ENCODE data around the gene RNF31. TPM values are rescaled to one million over a fixed set of nuclear protein-coding genes. Genes with fewer than 3 reads are reported as not detected.

Gene RNF31
- total and polyA plus RNA-seq, 2 donors (not counting 3 experiments of a cell fraction or from before 2014, with no cell fraction given) = 32.3 to 69.7 TPM

GRCh38 chr14:24130380-24130716 lies 16.9 kb upstream of the RNF31 start, which contains the start of gene FITM1:
Gene FITM1 (plus strand): TSS chr14:24130659. CDS start chr14:24131564, 905 bp downstream.
- Histone ChIP-seq H4K20me1 (replicated peaks; ENCODE audit: control insufficient read depth, extremely low read depth, insufficient read depth, low read length) (no peaks in the 10 kb centered on the region), H3K4me1 (ENCODE audit: control insufficient read depth, extremely low read depth, insufficient read depth, low read length) (peaks cover under 1% of the 10 kb centered on the region), H3K9me3 (replicated peaks; ENCODE audit: control insufficient read depth, insufficient read depth, low read length) (no peaks in the 10 kb centered on the region), H3K36me3 (ENCODE audit: control insufficient read depth in 2 of 2, extremely low read depth in 1 of 2, insufficient read depth in 2 of 2, low read length in 2 of 2) (no peaks in the 10 kb centered on the region), H3K4me3 (replicated peaks in 1 of 3; ENCODE audit: insufficient read depth in 1 of 3, low read depth in 1 of 3, low read length in 3 of 3) (no peak within 1 kb of the TSS), H3K4me2 (ENCODE audit: insufficient read depth, low read length) (no peak within 1 kb of the TSS), H3K27ac (ENCODE audit: insufficient read depth, low read depth, low read length) (no peak within 1 kb of the TSS), H3K9me1 (replicated peaks; ENCODE audit: control insufficient read depth, extremely low read depth, insufficient read depth, low read length) (no peaks in the 10 kb centered on the region), H3K27me3 (ENCODE audit: control insufficient read depth in 2 of 2, insufficient read depth in 2 of 2, low read length in 2 of 2) (no peaks in the 10 kb centered on the region), H3K79me2 (ENCODE audit: control insufficient read depth, insufficient read depth, low read length) (no peaks in the 10 kb centered on the region), H2AFZ (ENCODE audit: low read depth, low read length) (no peak within 1 kb of the TSS), H3K9ac (replicated peaks; ENCODE audit: extremely low read depth, insufficient read depth, low read length) (no peak within 1 kb of the TSS)
- dilution Hi-C loops (cut with MboI; ENCODE audit: extremely low pct_ligation_motif_present, low sequenced_read_pairs) = no loop called here
- no TSS peak for BruUV-seq (replicated peaks)
- FAIRE-seq (no peak), DNase-seq (ENCODE audit: low read depth, low spot score) (no peak)
- TF ChIP-seq, protein P1, sequence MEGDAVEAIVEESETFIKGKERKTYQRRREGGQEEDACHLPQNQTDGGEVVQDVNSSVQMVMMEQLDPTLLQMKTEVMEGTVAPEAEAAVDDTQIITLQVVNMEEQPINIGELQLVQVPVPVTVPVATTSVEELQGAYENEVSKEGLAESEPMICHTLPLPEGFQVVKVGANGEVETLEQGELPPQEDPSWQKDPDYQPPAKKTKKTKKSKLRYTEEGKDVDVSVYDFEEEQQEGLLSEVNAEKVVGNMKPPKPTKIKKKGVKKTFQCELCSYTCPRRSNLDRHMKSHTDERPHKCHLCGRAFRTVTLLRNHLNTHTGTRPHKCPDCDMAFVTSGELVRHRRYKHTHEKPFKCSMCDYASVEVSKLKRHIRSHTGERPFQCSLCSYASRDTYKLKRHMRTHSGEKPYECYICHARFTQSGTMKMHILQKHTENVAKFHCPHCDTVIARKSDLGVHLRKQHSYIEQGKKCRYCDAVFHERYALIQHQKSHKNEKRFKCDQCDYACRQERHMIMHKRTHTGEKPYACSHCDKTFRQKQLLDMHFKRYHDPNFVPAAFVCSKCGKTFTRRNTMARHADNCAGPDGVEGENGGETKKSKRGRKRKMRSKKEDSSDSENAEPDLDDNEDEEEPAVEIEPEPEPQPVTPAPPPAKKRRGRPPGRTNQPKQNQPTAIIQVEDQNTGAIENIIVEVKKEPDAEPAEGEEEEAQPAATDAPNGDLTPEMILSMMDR (IDR thresholded peaks at IDR 0.05; ENCODE audit: extremely low read depth in 1 of 2, insufficient read depth in 1 of 2, low read depth in 1 of 2, low read length in 2 of 2) = no peak
- TF ChIP-seq JUN (IDR thresholded peaks at IDR 0.05; ENCODE audit: borderline replicate concordance, insufficient read depth, insufficient read length, low read depth) = no peak
- TF ChIP-seq EZH2 (IDR thresholded peaks at IDR 0.05; ENCODE audit: borderline replicate concordance, low read depth, low read length, severe bottlenecking) = no peak
- TF ChIP-seq FOS (IDR thresholded peaks at IDR 0.05; ENCODE audit: borderline replicate concordance, insufficient read depth, low read length) = no peak
- no peak for TF ChIP-seq MAX (IDR thresholded peaks at IDR 0.05; ENCODE audit: insufficient read depth, insufficient read length)
- no peak for TF ChIP-seq POLR2AphosphoS5 (IDR thresholded peaks at IDR 0.05; ENCODE audit: insufficient read depth, low read depth, low read length)
- no peak for TF ChIP-seq GATA2 (IDR thresholded peaks at IDR 0.05; ENCODE audit: insufficient read depth, insufficient read length, low read depth, low read length)
- TF ChIP-seq MYC (IDR thresholded peaks at IDR 0.05; ENCODE audit: low read depth, low read length) = no peak
- no peak for TF ChIP-seq POLR2A (IDR thresholded peaks at IDR 0.05; ENCODE audit: low read depth, low read length)
- intact Hi-C loops (cut with micrococcal nuclease) = no loop called here
- POLR2A ChIA-PET = interaction anchor here (0.6 to 1.1 kb wide), 2 partner anchors 10 to 15 kb away, joined by 4 to 5 read pairs; no protein-coding TSS in a partner anchor
- CTCF ChIA-PET = no interaction called here
